Skeletal muscle satellite cell (primary cell): Measurements from ENCODE around the gene HOXB3.

ENCODE experiments used
- H3K27me3 ChIP-seq: 2 replicates; pipeline ENCODE4 v1.7.0; 2013; ENCODE audit warnings: low read length; ENCODE audit not compliant: control insufficient read depth, insufficient read depth
- H3K36me3 ChIP-seq: 2 replicates; pipeline ENCODE4 v1.7.0; 2013; ENCODE audit warnings: mild to moderate bottlenecking, control low read depth, low read length; ENCODE audit not compliant: insufficient read depth
- H3K4me1 ChIP-seq: 2 replicates; pipeline ENCODE4 v1.7.0; 2013; ENCODE audit warnings: low read length; ENCODE audit not compliant: control insufficient read depth, insufficient read depth
- H3K4me2 ChIP-seq: 2 replicates; pipeline ENCODE4 v1.7.0; 2013; ENCODE audit warnings: mild to moderate bottlenecking, low read length
- H3K4me3 ChIP-seq: 2 replicates; pipeline ENCODE4 v1.7.0; 2013; ENCODE audit warnings: low read length
- H3K9ac ChIP-seq: 2 replicates; pipeline ENCODE4 v1.7.0; 2013; ENCODE audit warnings: mild to moderate bottlenecking, low read depth, low read length, moderate library complexity
- H3K9me3 ChIP-seq: replicated peaks from 2 replicates; pipeline ENCODE4 v1.7.0; 2013; ENCODE audit warnings: mild to moderate bottlenecking, control low read depth, low read length

Gene HOXB3

GRCh38 chr17:48556576-48557401 lies 33.3 kb downstream of the HOXB3 start:
- Histone ChIP-seq H3K9ac (peak overlapping the region; percentile 75), H3K27me3 (no peaks in the 10 kb centered on the region), H3K4me1 (peaks cover 50% of the 10 kb centered on the region)

GRCh38 chr17:48556229-48556575 lies 33.8 kb downstream of the HOXB3 start:
- Histone ChIP-seq H3K9ac (peak overlapping the region; percentile 75), H3K36me3 (peaks cover 10% of the 10 kb centered on the region), H3K4me2 (peak overlapping the region; percentile 93), H3K9me3 (no peaks in the 10 kb centered on the region), H3K27me3 (no peaks in the 10 kb centered on the region), H3K4me3 (peak overlapping the region; percentile 66), H3K4me1 (peaks cover 50% of the 10 kb centered on the region)

More at GRCh38 chr17:48556576-48557401, 33.3 kb downstream of the HOXB3 start:
- Histone ChIP-seq H3K36me3 (peaks cover 13% of the 10 kb centered on the region), H3K4me2 (peak overlapping the region; percentile 93), H3K4me3 (peak overlapping the region; percentile 66), H3K9me3 (no peaks in the 10 kb centered on the region)

GRCh38 chr17:48555258-48556228 lies 34.5 kb downstream of the HOXB3 start:
- Histone ChIP-seq H3K4me2 (peak overlapping the region; percentile 93), H3K9ac (peak overlapping the region; percentile 90), H3K4me1 (peaks cover 49% of the 10 kb centered on the region), H3K9me3 (no peaks in the 10 kb centered on the region), H3K27me3 (no peaks in the 10 kb centered on the region), H3K36me3 (peaks cover 11% of the 10 kb centered on the region), H3K4me3 (peak overlapping the region; percentile 66)

- Histone ChIP-seq H3K9ac (peak overlapping the region; percentile 90), H3K4me2 (peak overlapping the region; percentile 93), H3K27me3 (no peaks in the 10 kb centered on the region), H3K9me3 (no peaks in the 10 kb centered on the region), H3K4me3 (peak overlapping the region; percentile 66), H3K4me1 (peaks cover 47% of the 10 kb centered on the region), H3K36me3 (peaks cover 20% of the 10 kb centered on the region)
Observed at GRCh38 chr17:48554412-48555257, 35.4 kb downstream of the HOXB3 start.

- peak overlapping the region; percentile 66 for H3K4me3 ChIP-seq
Observed at GRCh38 chr17:48553826-48554225, 36.2 kb downstream of the HOXB3 start.

GRCh38 chr17:48553190-48553547 lies 36.9 kb downstream of the HOXB3 start:
- Histone ChIP-seq H3K4me2 (peak overlapping the region; percentile 93), H3K4me1 (peaks cover 54% of the 10 kb centered on the region), H3K27me3 (no peaks in the 10 kb centered on the region), H3K36me3 (peaks cover 16% of the 10 kb centered on the region), H3K9me3 (no peaks in the 10 kb centered on the region), H3K9ac (peak overlapping the region; percentile 90), H3K4me3 (peak overlapping the region; percentile 35)

More at GRCh38 chr17:48553826-48554225, 36.2 kb downstream of the HOXB3 start:
- Histone ChIP-seq H3K36me3 (peaks cover 16% of the 10 kb centered on the region), H3K4me1 (peaks cover 49% of the 10 kb centered on the region), H3K9ac (peak overlapping the region; percentile 90), H3K27me3 (no peaks in the 10 kb centered on the region), H3K9me3 (no peaks in the 10 kb centered on the region), H3K4me2 (peak overlapping the region; percentile 93)

- Histone ChIP-seq H3K4me2 (peak overlapping the region; percentile 93), H3K9me3 (no peaks in the 10 kb centered on the region), H3K36me3 (peaks cover 16% of the 10 kb centered on the region), H3K4me3 (peak overlapping the region; percentile 35), H3K9ac (peak overlapping the region; percentile 90), H3K4me1 (peaks cover 59% of the 10 kb centered on the region), H3K27me3 (no peaks in the 10 kb centered on the region)
Observed at GRCh38 chr17:48552466-48553189, 37.4 kb downstream of the HOXB3 start.

- Histone ChIP-seq H3K36me3 (peaks cover 16% of the 10 kb centered on the region), H3K4me1 (peaks cover 59% of the 10 kb centered on the region), H3K27me3 (no peaks in the 10 kb centered on the region), H3K4me3 (no peak overlapping the region), H3K4me2 (no peak overlapping the region), H3K9ac (no peak overlapping the region), H3K9me3 (no peaks in the 10 kb centered on the region)
Observed at GRCh38 chr17:48551596-48552465, 38.2 kb downstream of the HOXB3 start.

- H3K36me3 ChIP-seq = peaks cover 16% of the 10 kb centered on the region
- no peaks in the 10 kb centered on the region for H3K9me3 ChIP-seq
- H3K27me3 ChIP-seq = no peaks in the 10 kb centered on the region
- H3K4me2 ChIP-seq = no peak overlapping the region
- H3K4me3 ChIP-seq = no peak overlapping the region
- H3K4me1 ChIP-seq = peaks cover 59% of the 10 kb centered on the region
- H3K9ac ChIP-seq = no peak overlapping the region
Observed at GRCh38 chr17:48551214-48551555, 38.9 kb downstream of the HOXB3 start.
